Hepatocyte (in vitro differentiated cells): Measurements from ENCODE around the gene MID1. TPM values are rescaled to one million over a fixed set of nuclear protein-coding genes. Genes with fewer than 3 reads are reported as not detected.

Experiments
- DNase-seq: peaks from one replicate; pipeline ENCODE4 v3.0.0-alpha.2; 2016; ENCODE audit warnings: low spot score
- H2AFZ ChIP-seq: fragments of 200-600 bp; sonication (generic); 2 replicates; pipeline ENCODE4 v1.6.0; 2016; ENCODE audit warnings: antibody characterized with exemption, mild to moderate bottlenecking
- H3K27ac ChIP-seq: fragments of 200-600 bp; sonication (generic); 2 replicates; pipeline ENCODE4 v1.5.1; 2016; ENCODE audit warnings: mild to moderate bottlenecking
- H3K27me3 ChIP-seq: fragments of 200-600 bp; sonication (generic); 2 replicates; pipeline ENCODE4 v1.6.1; 2016
- H3K36me3 ChIP-seq: fragments of 200-600 bp; sonication (generic); replicated peaks from 2 replicates; pipeline ENCODE4 v1.5.1; 2016; ENCODE audit warnings: low read depth; ENCODE audit not compliant: insufficient read depth
- H3K4me1 ChIP-seq: fragments of 200-600 bp; sonication (generic); 2 replicates; pipeline ENCODE4 v1.5.1; 2016; ENCODE audit warnings: mild to moderate bottlenecking, moderate library complexity; ENCODE audit not compliant: insufficient read depth
- H3K4me2 ChIP-seq: fragments of 200-600 bp; sonication (generic); 2 replicates; pipeline ENCODE4 v1.6.0; 2016
- H3K4me3 ChIP-seq: fragments of 200-600 bp; sonication (generic); 2 replicates; pipeline ENCODE4 v1.5.1; 2016; ENCODE audit warnings: mild to moderate bottlenecking
- H3K79me2 ChIP-seq: fragments of 200-600 bp; sonication (generic); 2 replicates; pipeline ENCODE4 v1.6.0; 2017; ENCODE audit warnings: mild to moderate bottlenecking
- H3K9me2 ChIP-seq: fragments of 200-600 bp; sonication (generic); replicated peaks from 2 replicates; pipeline ENCODE4 v1.6.0; 2017; ENCODE audit warnings: mild to moderate bottlenecking; ENCODE audit not compliant: insufficient read depth
- H3K9me3 ChIP-seq: fragments of 200-600 bp; sonication (generic); 2 replicates; pipeline ENCODE4 v1.5.1; 2016; ENCODE audit warnings: low read depth, mild to moderate bottlenecking
- H4K20me1 ChIP-seq: fragments of 200-600 bp; sonication (generic); 2 replicates; pipeline ENCODE4 v1.6.0; 2016; ENCODE audit warnings: mild to moderate bottlenecking; ENCODE audit not compliant: insufficient read depth, poor library complexity, severe bottlenecking
- CTCF ChIP-seq: fragments of 200-600 bp; sonication (generic); IDR thresholded peaks from 2 replicates; pipeline ENCODE4 v1.5.1; 2016; ENCODE audit warnings: antibody characterized with exemption, mild to moderate bottlenecking; ENCODE audit not compliant: poor library complexity
- EZH2 ChIP-seq: fragments of 200-600 bp; sonication (generic); IDR thresholded peaks from 2 replicates; pipeline ENCODE4 v1.6.1; 2016; ENCODE audit warnings: antibody characterized with exemption, mild to moderate bottlenecking, borderline replicate concordance
- EZH2phosphoT487 ChIP-seq: fragments of 200-600 bp; sonication (generic); IDR thresholded peaks from one replicate; pipeline ENCODE4 v1.6.1; 2018; ENCODE audit warnings: antibody characterized with exemption, mild to moderate bottlenecking, low read depth, moderate library complexity; ENCODE audit not compliant: unreplicated experiment, severe bottlenecking
- WGBS: methylation state at CpG from one replicate; pipeline ENCODE4 v1.1.6; 2016; ENCODE audit warnings: low lambda C conversion rate; ENCODE audit errors: missing lambda C conversion rate; 5-methylcytosine and 5-hydroxymethylcytosine counted together
- polyA plus RNA-seq: library from polyadenylated mRNA; unstranded; fragments of >200 nt; fragmentation: Nextera tagmentation; extraction: Ambion mirVana; gene quantifications from 2 replicates; pipeline ENCODE4 v1.2.1, GENCODE V29; 2016
- total RNA-seq: library from RNA; depleted of rRNA; stranded (reverse); fragments of >200 nt; gene quantifications from 2 replicates; pipeline ENCODE4 v1.2.3, GENCODE V29; 2014

MID1 gene
- total and polyA plus RNA-seq, 2 experiments from 2014 or later, result 21.1 to 21.3 TPM

GRCh38 chrX:10415306-10416001, 204.9 kb downstream of the MID1 start:
- no peaks in the 10 kb centered on the region for H4K20me1 ChIP-seq
- no peaks in the 10 kb centered on the region for H3K36me3 ChIP-seq
- no peak for DNase-seq
- no peak overlapping the region for H3K4me3 ChIP-seq
- no peaks in the 10 kb centered on the region for H3K9me2 ChIP-seq
- H3K4me2 ChIP-seq, result no peak overlapping the region
- no peaks in the 10 kb centered on the region for H3K4me1 ChIP-seq
- WGBS, result 74% methylated on average over 9 of the region's 9 CpGs
- H3K79me2 ChIP-seq, result no peaks in the 10 kb centered on the region
- H3K27ac ChIP-seq, result no peak overlapping the region
- TF ChIP-seq EZH2 (no peak), EZH2phosphoT487 (no peak), CTCF (no peak)
- no peak overlapping the region for H2AFZ ChIP-seq
- H3K9me3 ChIP-seq, result no peaks in the 10 kb centered on the region
- H3K27me3 ChIP-seq, result no peaks in the 10 kb centered on the region

GRCh38 chrX:10414862-10415261, 205.5 kb downstream of the MID1 start:
- Histone ChIP-seq H3K4me2 (no peak overlapping the region), H2AFZ (no peak overlapping the region), H3K9me2 (no peaks in the 10 kb centered on the region), H3K79me2 (no peaks in the 10 kb centered on the region), H3K9me3 (no peaks in the 10 kb centered on the region), H3K27me3 (no peaks in the 10 kb centered on the region), H3K4me3 (no peak overlapping the region), H3K27ac (no peak overlapping the region), H4K20me1 (no peaks in the 10 kb centered on the region), H3K4me1 (no peaks in the 10 kb centered on the region), H3K36me3 (no peaks in the 10 kb centered on the region)
- DNase-seq, result no peak
- 76% methylated on average over 6 of the region's 6 CpGs for WGBS
- TF ChIP-seq EZH2phosphoT487 (no peak), CTCF (no peak), EZH2 (no peak)

GRCh38 chrX:10414156-10414824, 206.1 kb downstream of the MID1 start:
- no peak overlapping the region for H3K4me2 ChIP-seq
- no peaks in the 10 kb centered on the region for H3K4me1 ChIP-seq
- no peaks in the 10 kb centered on the region for H3K79me2 ChIP-seq
- no peak overlapping the region for H3K27ac ChIP-seq
- 78% methylated on average over 9 of the region's 9 CpGs for WGBS
- H3K9me3 ChIP-seq, result no peaks in the 10 kb centered on the region
- no peaks in the 10 kb centered on the region for H3K36me3 ChIP-seq
- no peaks in the 10 kb centered on the region for H4K20me1 ChIP-seq
- H3K27me3 ChIP-seq, result no peaks in the 10 kb centered on the region
- no peak overlapping the region for H2AFZ ChIP-seq
- DNase-seq, result no peak
- no peaks in the 10 kb centered on the region for H3K9me2 ChIP-seq
- TF ChIP-seq CTCF (no peak), EZH2 (no peak), EZH2phosphoT487 (no peak)
- no peak overlapping the region for H3K4me3 ChIP-seq
